Vagina (tissue), 2 donors: ENCODE measurements around the gene LRRFIP2. TPM values are rescaled to one million over a fixed set of nuclear protein-coding genes. Genes with fewer than 3 reads are reported as not detected.
A peak's percentile ranks its signal among the peaks of the same experiment; 100 is the strongest.

Source experiments
- DNase-seq, 2 donors: peaks; one replicate each; pipeline ENCODE4 v3.0.0-alpha.2; 2017; ENCODE audit errors: extremely low spot score in 2 of 2
- H3K27ac ChIP-seq: fragments of 200-600 bp; sonication (generic); one replicate; pipeline ENCODE4 v1.5.1; 2019
- H3K27me3 ChIP-seq: fragments of 200-600 bp; sonication (generic); one replicate; pipeline ENCODE4 v1.5.1; 2019
- H3K36me3 ChIP-seq, 2 donors: fragments of 200-600 bp; sonication (generic); one replicate each; pipeline ENCODE4 v1.5.1; 2017 to 2019
- H3K4me1 ChIP-seq: fragments of 200-600 bp; sonication (generic); one replicate; pipeline ENCODE4 v1.5.1; 2019
- H3K4me3 ChIP-seq, 2 donors: fragments of 200-600 bp; sonication (generic); 1 replicate in 1 of 2; 2 replicates in 1 of 2; pipeline ENCODE4 v1.5.1; 2016 to 2019
- H3K9me3 ChIP-seq: fragments of 200-600 bp; sonication (generic); one replicate; pipeline ENCODE4 v1.5.1; 2019
- POLR2A ChIP-seq, 2 donors: fragments of 450-650 bp; IDR thresholded peaks; one replicate each; pipeline ENCODE4 v1.6.1; 2017; ENCODE audit warnings: antibody characterized with exemption in 2 of 2, mild to moderate bottlenecking in 2 of 2, moderate library complexity in 2 of 2
- POLR2AphosphoS5 ChIP-seq, 2 donors: sonication (generic); formaldehyde crosslinking; IDR thresholded peaks; one replicate each; pipeline ENCODE4 v1.9.0; 2017; ENCODE audit warnings: antibody characterized with exemption in 2 of 2, mild to moderate bottlenecking in 2 of 2, low read depth in 1 of 2; ENCODE audit not compliant: insufficient read depth in 1 of 2
- intact Hi-C: fragments of 100-400 bp; cut with DNase I; formaldehyde crosslinking; loops from one replicate; pipeline ENCODE4 v1.15.1; 2023
- total RNA-seq: library from RNA; depleted of rRNA; stranded (reverse); fragments of >200 nt; gene quantifications from one replicate; pipeline ENCODE4 v1.2.3, GENCODE V29; 2016
- TF ChIP-seq, protein P1 (sequence below), 3 experiments: fragments of 450-650 bp in 2 of 3; fragments of 200-600 bp in 1 of 3; sonication (generic) in 1 of 3; IDR thresholded peaks; one replicate each; pipeline ENCODE4 v1.5.1; 2017 to 2019; ENCODE audit warnings: antibody characterized with exemption in 3 of 3, mild to moderate bottlenecking in 2 of 3, moderate library complexity in 2 of 3

The LRRFIP2 gene
- total RNA-seq, 1 donor from 2014 or later = 74.2 TPM

DNA sequence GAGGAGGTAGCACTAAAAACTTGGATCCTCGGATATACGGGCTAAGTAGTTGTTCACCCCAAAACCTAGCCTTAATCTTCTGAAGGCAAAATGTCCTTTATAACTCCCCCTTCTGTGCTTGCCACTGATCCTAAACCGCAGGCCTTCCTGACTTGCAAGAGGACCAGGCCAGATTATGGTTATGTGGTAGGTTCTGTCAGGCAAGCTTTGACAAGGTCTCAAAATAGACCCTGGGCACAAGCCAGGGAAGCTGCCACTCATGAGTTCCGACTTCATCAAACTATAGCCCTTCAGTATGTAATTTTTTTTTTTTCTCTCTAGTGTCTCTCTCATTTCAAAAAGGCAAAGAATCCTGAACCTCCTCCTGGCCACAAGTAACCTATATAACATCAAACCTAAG, 3.2 kb downstream of the LRRFIP2 start:
- DNase-seq = no peak
- no peak overlapping the region for H3K4me3 ChIP-seq
- H3K27ac ChIP-seq = peak overlapping the region; percentile 10
- H3K27me3 ChIP-seq = no peaks in the 10 kb centered on the region
- H3K9me3 ChIP-seq = no peaks in the 10 kb centered on the region
- H3K36me3 ChIP-seq = peaks cover 0 to 3% of the 10 kb centered on the region in 2 donors
- TF ChIP-seq POLR2A (IDR thresholded peaks at IDR 0.05) (no peak), POLR2AphosphoS5 (IDR thresholded peaks at IDR 0.05; ENCODE audit: insufficient read depth in 1 of 2, low read depth in 1 of 2) (no peak)
- TF ChIP-seq, protein P1, sequence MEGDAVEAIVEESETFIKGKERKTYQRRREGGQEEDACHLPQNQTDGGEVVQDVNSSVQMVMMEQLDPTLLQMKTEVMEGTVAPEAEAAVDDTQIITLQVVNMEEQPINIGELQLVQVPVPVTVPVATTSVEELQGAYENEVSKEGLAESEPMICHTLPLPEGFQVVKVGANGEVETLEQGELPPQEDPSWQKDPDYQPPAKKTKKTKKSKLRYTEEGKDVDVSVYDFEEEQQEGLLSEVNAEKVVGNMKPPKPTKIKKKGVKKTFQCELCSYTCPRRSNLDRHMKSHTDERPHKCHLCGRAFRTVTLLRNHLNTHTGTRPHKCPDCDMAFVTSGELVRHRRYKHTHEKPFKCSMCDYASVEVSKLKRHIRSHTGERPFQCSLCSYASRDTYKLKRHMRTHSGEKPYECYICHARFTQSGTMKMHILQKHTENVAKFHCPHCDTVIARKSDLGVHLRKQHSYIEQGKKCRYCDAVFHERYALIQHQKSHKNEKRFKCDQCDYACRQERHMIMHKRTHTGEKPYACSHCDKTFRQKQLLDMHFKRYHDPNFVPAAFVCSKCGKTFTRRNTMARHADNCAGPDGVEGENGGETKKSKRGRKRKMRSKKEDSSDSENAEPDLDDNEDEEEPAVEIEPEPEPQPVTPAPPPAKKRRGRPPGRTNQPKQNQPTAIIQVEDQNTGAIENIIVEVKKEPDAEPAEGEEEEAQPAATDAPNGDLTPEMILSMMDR (IDR thresholded peaks at IDR 0.05) = no peak
- intact Hi-C loops = no loop called here
- H3K4me1 ChIP-seq = peaks cover 63% of the 10 kb centered on the region

DNA sequence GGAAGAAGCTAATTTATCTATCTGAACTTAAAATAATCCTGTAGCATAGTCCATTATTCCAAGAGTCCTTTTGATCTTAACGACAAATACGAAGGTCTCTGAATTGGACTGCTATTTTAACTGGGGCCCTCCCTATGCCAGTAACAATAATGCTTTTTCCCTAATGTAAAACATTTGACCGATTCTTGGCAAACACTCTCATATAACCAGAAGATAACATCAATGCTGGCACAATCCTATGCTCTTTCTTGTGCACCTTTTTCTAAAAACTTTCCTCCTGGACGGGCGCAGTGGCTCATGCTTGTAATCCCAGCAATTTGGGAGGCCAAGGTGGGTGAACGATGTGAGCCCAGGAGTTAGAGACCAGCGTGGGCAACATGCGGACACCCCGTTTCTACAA, 3.9 kb downstream of the LRRFIP2 start:
- peak overlapping the region; percentile 10 for H3K27ac ChIP-seq
- TF ChIP-seq POLR2A (IDR thresholded peaks at IDR 0.05) = no peak
- no peak for TF ChIP-seq POLR2AphosphoS5 (IDR thresholded peaks at IDR 0.05; ENCODE audit: insufficient read depth in 1 of 2, low read depth in 1 of 2)
- TF ChIP-seq, protein P1 (IDR thresholded peaks at IDR 0.05) = no peak
- intact Hi-C loops = no loop called here
- H3K4me1 ChIP-seq = peaks cover 63% of the 10 kb centered on the region
- no peak overlapping the region for H3K4me3 ChIP-seq
- H3K27me3 ChIP-seq = no peaks in the 10 kb centered on the region
- DNase-seq = no peak
- H3K9me3 ChIP-seq = no peaks in the 10 kb centered on the region
- peaks cover 0 to 3% of the 10 kb centered on the region in 2 donors for H3K36me3 ChIP-seq

DNA sequence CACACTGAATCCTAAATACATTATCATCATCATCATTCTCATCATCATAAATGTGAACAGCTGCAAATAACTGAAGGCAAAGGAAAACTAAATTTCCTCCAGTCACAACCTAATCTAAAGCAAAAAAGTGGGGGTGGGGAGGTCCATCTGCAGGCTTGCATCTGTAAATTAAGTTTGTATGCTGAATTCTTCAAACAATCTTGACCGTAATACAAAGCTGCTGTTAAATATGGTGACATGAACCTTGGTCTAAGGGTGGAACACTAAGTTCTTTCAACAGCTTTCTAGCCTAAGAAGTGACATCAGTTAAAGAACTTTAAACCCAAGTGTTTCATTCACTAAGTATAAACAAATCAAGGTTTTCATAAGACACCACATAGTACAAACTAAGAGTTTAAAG, 4.3 kb downstream of the LRRFIP2 start:
- TF ChIP-seq, protein P1 (IDR thresholded peaks at IDR 0.05) = no peak
- Histone ChIP-seq H3K36me3 (peaks cover 0 to 3% of the 10 kb centered on the region in 2 donors), H3K9me3 (no peaks in the 10 kb centered on the region), H3K27me3 (no peaks in the 10 kb centered on the region), H3K4me1 (peaks cover 63% of the 10 kb centered on the region), H3K27ac (no peak overlapping the region), H3K4me3 (no peak overlapping the region)
- intact Hi-C loops = no loop called here
- no peak for DNase-seq

DNA sequence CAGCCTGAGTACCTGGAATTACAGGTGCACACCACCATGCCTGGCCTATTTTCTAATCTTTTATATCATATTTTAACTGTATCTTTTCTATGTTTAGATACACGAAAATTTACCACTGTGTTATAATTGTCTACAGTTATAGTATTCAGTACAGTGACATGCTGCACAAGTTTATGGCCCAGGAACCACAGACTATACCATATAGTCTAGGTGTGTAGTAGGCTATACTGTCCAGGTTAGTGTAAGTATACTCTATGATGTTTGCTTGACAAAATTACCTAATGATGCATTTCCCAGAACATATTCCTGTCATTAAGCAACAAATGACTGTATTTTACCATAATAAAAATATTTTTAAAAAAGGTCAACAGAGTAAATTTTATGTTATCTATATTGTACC, 5.5 kb downstream of the LRRFIP2 start:
- no peak overlapping the region for H3K4me3 ChIP-seq
- no peak for DNase-seq
- intact Hi-C loops = no loop called here
- H3K36me3 ChIP-seq = peaks cover 0 to 3% of the 10 kb centered on the region in 2 donors
- peaks cover 52% of the 10 kb centered on the region for H3K4me1 ChIP-seq
- H3K27ac ChIP-seq = no peak overlapping the region
- H3K27me3 ChIP-seq = no peaks in the 10 kb centered on the region
- TF ChIP-seq POLR2A (IDR thresholded peaks at IDR 0.05) = no peak
- TF ChIP-seq, protein P1 (IDR thresholded peaks at IDR 0.05) = no peak
- no peak for TF ChIP-seq POLR2AphosphoS5 (IDR thresholded peaks at IDR 0.05; ENCODE audit: insufficient read depth in 1 of 2, low read depth in 1 of 2)
- H3K9me3 ChIP-seq = no peaks in the 10 kb centered on the region

DNA sequence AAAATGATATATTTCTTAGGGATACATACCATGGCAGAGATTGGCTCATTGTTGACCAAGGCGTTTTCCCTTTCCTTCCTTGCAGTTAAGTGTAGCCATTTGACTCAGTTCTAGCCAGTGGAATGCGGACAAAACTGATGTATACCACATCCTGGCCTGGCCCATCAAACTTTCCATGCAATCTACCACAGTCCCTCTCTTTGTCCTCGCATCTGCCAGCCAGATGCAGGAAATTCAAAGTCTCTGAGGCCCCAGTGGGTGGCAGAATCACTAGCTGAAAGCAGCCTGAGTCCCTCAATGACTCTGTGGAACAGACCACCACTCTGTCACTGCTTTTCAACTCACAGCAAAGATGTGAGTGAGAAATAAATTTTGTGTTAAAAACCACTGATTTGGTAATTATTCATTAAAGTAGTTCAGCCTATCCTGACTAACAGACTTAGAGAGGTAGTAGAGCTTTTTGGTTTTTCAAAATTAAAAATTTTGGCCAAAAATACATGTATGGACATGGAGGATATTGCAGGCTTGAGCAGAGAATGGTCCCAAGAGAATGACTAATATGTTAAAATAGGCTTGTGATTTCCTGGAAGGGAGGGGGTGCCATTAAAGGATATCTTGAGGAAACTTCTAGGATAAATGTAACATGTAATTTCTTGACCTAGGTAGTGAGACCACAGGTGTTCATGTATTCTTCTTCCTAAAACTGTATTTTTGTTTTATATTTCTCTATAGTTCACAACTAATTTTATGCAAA, 10.9 kb downstream of the LRRFIP2 start:
- Histone ChIP-seq H3K36me3 (no peaks in the 10 kb centered on the region), H3K27ac (no peak overlapping the region), H3K27me3 (no peaks in the 10 kb centered on the region), H3K4me1 (peaks cover 21% of the 10 kb centered on the region), H3K4me3 (no peak overlapping the region), H3K9me3 (no peaks in the 10 kb centered on the region)
- TF ChIP-seq POLR2AphosphoS5 (IDR thresholded peaks at IDR 0.05; ENCODE audit: insufficient read depth in 1 of 2, low read depth in 1 of 2) = no peak
- no peak for TF ChIP-seq POLR2A (IDR thresholded peaks at IDR 0.05)
- TF ChIP-seq, protein P1 (IDR thresholded peaks at IDR 0.05) = no peak
- DNase-seq = no peak
- intact Hi-C loops = no loop called here
